Measurements from ENCODE around the gene SPTB. TPM values are rescaled to one million over a fixed set of nuclear protein-coding genes. Genes with fewer than 3 reads are reported as not detected.

The SPTB gene
- total RNA-seq, 1 experiment from 2014 or later, result 2.3 TPM

GRCh38 chr14:64758025-64758521, 121.6 kb downstream of the SPTB start:
- Mint-ChIP-seq H3K36me3 (ENCODE audit: insufficient read depth in 1 of 3, low read depth in 3 of 3) (no peaks in the 10 kb centered on the region; a peak in 2 of 7 replicates), H3K27ac (peak overlapping the region in 1 of 3 experiments; percentile 85; a peak in 1 of 7 replicates), H3K9me3 (peaks cover 2 to 3% of the 10 kb centered on the region in 2 experiments; a peak in 3 of 5 replicates), H3K27me3 (ENCODE audit: low read depth) (peaks cover 24% of the 10 kb centered on the region), H3K4me3 (no peak overlapping the region), H3K4me1 (peaks cover 37 to 44% of the 10 kb centered on the region in 2 experiments)
- Histone ChIP-seq H2AFZ (ENCODE audit: low read length) (no peak overlapping the region), H3K4ac (ENCODE audit: low read depth, low read length) (no peak overlapping the region), H2BK12ac (ENCODE audit: insufficient read length, low read depth, low read length) (no peak overlapping the region), H4K20me1 (ENCODE audit: control insufficient read depth, insufficient read depth, insufficient read length) (no peaks in the 10 kb centered on the region), H3K14ac (ENCODE audit: insufficient read depth, low read length) (no peak overlapping the region; the same call in 1 of the 2 replicates), H3K4me1 (ENCODE audit: insufficient read depth, low read length) (peaks cover 5% of the 10 kb centered on the region; the same call in 1 of the 2 replicates), H3K56ac (ENCODE audit: insufficient read length, low read depth, low read length) (no peak overlapping the region), H3K79me2 (ENCODE audit: insufficient read depth, low read length) (no peaks in the 10 kb centered on the region), H3K4me2 (ENCODE audit: insufficient read depth, insufficient read length, low read length) (no peak overlapping the region), H3K9me3 (ENCODE audit: control insufficient read depth, low read depth, low read length) (no peaks in the 10 kb centered on the region), H2BK5ac (ENCODE audit: insufficient read length, low read length) (no peak overlapping the region), H3K9ac (ENCODE audit: extremely low read depth, insufficient read length, low read length) (no peak overlapping the region), H2BK15ac (ENCODE audit: low read depth, low read length) (no peak overlapping the region), H3K18ac (ENCODE audit: insufficient read length, low read depth, low read length) (no peak overlapping the region), H3K79me1 (ENCODE audit: insufficient read depth, low read depth, low read length, poor library complexity, severe bottlenecking) (no peaks in the 10 kb centered on the region), H3T11ph (ENCODE audit: low read length) (no peak overlapping the region), H4K8ac (replicated peaks; ENCODE audit: insufficient read length, low read depth, low read length) (no peak overlapping the region), H2BK120ac (ENCODE audit: low read depth, low read length, poor library complexity, severe bottlenecking) (no peak overlapping the region), H4K5ac (ENCODE audit: insufficient read length, low read depth, low read length) (no peak overlapping the region), H2AK5ac (ENCODE audit: insufficient read length, low read length) (no peak overlapping the region), H3K27me3 (ENCODE audit: insufficient read depth, low read length) (no peaks in the 10 kb centered on the region), H3K27ac (ENCODE audit: insufficient read length, low read depth, low read length) (no peak overlapping the region), H3K23ac (ENCODE audit: insufficient read length, low read depth, low read length) (no peak overlapping the region), H4K91ac (ENCODE audit: insufficient read length, low read depth, low read length) (no peak overlapping the region), H2BK20ac (ENCODE audit: low read depth, low read length, poor library complexity, severe bottlenecking) (no peak overlapping the region), H3K23me2 (ENCODE audit: insufficient read length, low read depth, low read length, poor library complexity, severe bottlenecking) (no peaks in the 10 kb centered on the region)
- TF ChIP-seq, protein P1, sequence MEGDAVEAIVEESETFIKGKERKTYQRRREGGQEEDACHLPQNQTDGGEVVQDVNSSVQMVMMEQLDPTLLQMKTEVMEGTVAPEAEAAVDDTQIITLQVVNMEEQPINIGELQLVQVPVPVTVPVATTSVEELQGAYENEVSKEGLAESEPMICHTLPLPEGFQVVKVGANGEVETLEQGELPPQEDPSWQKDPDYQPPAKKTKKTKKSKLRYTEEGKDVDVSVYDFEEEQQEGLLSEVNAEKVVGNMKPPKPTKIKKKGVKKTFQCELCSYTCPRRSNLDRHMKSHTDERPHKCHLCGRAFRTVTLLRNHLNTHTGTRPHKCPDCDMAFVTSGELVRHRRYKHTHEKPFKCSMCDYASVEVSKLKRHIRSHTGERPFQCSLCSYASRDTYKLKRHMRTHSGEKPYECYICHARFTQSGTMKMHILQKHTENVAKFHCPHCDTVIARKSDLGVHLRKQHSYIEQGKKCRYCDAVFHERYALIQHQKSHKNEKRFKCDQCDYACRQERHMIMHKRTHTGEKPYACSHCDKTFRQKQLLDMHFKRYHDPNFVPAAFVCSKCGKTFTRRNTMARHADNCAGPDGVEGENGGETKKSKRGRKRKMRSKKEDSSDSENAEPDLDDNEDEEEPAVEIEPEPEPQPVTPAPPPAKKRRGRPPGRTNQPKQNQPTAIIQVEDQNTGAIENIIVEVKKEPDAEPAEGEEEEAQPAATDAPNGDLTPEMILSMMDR (conservative IDR thresholded peaks at IDR 0.05), result no peak
- WGBS (ENCODE audit: extremely low coverage, insufficient read length, low lambda C conversion rate), result no CpG with 5 or more reads among the region's 3 CpGs
- DNase-seq, result no peak
